HCT116 (cell line): ENCODE results near the gene EP400. TPM values are rescaled to one million over a fixed set of nuclear protein-coding genes. Genes with fewer than 3 reads are reported as not detected.

ENCODE experiments used
- ATAC-seq: fragments of 200-7000 bp; cut with Tn5 transposase; 2 replicates; pipeline ENCODE4 v1.9.1; 2020; ENCODE audit warnings: mild to moderate bottlenecking, moderate library complexity
- BruUV-seq: library from RNA; stranded (reverse); fragments of 400-500 nt; replicated peaks from 2 replicates; lab custom pipeline; 2021; lab: Mats Ljungman, UMichigan
- CTCF ChIA-PET: fragments of 300-600 bp; sonication (Branson Sonifier 250); formaldehyde crosslinking; loops from one replicate; lab custom pipeline; 2021; ENCODE audit warnings: antibody characterized with exemption; lab: Charles Lee
- POLR2A ChIA-PET: fragments of 300-600, 350-600 bp; sonication (Branson Sonifier 250); formaldehyde crosslinking; loops from one replicate; lab custom pipeline; 2021; ENCODE audit warnings: antibody characterized with exemption; lab: Charles Lee
- RAD21 ChIA-PET, 2 experiments: fragments of 300-600 bp; sonication (Branson Sonifier 250); formaldehyde crosslinking; loops; one replicate each; lab custom pipeline; 2023; ENCODE audit warnings: low total read pairs in 2 of 2; ENCODE audit not compliant: uncharacterized antibody in 2 of 2, unreplicated experiment in 2 of 2, low non-redundant PET in 1 of 2; lab: Charles Lee
- DNase-seq: peaks from one replicate; pipeline ENCODE4 v3.0.0-alpha.2; 2010; ENCODE audit warnings: low read depth, low spot score
- H2AFZ ChIP-seq: fragments of 200-600 bp; shearing (Covaris generic), sonication (generic); 2 replicates; pipeline ENCODE4 v1.6.1; 2017; ENCODE audit warnings: low read depth, mixed run types, mixed read lengths, antibody characterized with exemption, low read length; ENCODE audit not compliant: poor library complexity, severe bottlenecking
- H3K27ac ChIP-seq: 2 replicates; pipeline ENCODE4 v1.5.1; 2012; ENCODE audit warnings: low read depth, low read length
- H3K27me3 ChIP-seq: fragments of 200-600 bp; sonication (generic); 2 replicates; pipeline ENCODE4 v1.6.1; 2016; ENCODE audit warnings: mixed run types, low read length, mixed read lengths; ENCODE audit not compliant: insufficient read depth
- H3K36me3 ChIP-seq, 2 experiments: fragments of 200-500 bp in 1 of 2; fragments of 200-600 bp in 1 of 2; sonication (Bioruptor generic) in 1 of 2; sonication (generic) in 1 of 2; 2 replicates each; pipeline versions ENCODE4 v1.5.1 to v1.6.1; 2014 to 2016; ENCODE audit warnings: low read length in 2 of 2, inconsistent platforms in 1 of 2, mixed read lengths in 1 of 2, mixed run types in 1 of 2; ENCODE audit not compliant: insufficient read depth in 2 of 2, control insufficient read depth in 1 of 2
- H3K4me1 ChIP-seq, 2 experiments: fragments of 200-600 bp in 1 of 2; sonication (generic) in 1 of 2; 2 replicates each; pipeline versions ENCODE4 v1.5.1 to v1.6.1; 2012 to 2017; ENCODE audit warnings: low read length in 2 of 2, inconsistent platforms in 1 of 2, mild to moderate bottlenecking in 1 of 2, mixed read lengths in 1 of 2, mixed run types in 1 of 2, moderate library complexity in 1 of 2; ENCODE audit not compliant: insufficient read depth in 2 of 2, control insufficient read depth in 1 of 2
- H3K4me2 ChIP-seq: fragments of 200-600 bp; sonication (generic); 2 replicates; pipeline ENCODE4 v1.6.1; 2017; ENCODE audit warnings: mixed run types, low read length, mixed read lengths
- H3K4me3 ChIP-seq, 2 experiments: fragments of 200-600 bp in 1 of 2; sonication (generic) in 1 of 2; replicated peaks in 1 of 2; 2 replicates each; pipeline ENCODE4 v1.5.1; 2011 to 2016; ENCODE audit warnings: low read length in 2 of 2, control low read depth in 1 of 2, low read depth in 1 of 2, mild to moderate bottlenecking in 1 of 2, mixed read lengths in 1 of 2, mixed run types in 1 of 2
- H3K79me2 ChIP-seq: fragments of 200-600 bp; sonication (generic); 2 replicates; pipeline ENCODE4 v1.6.1; 2017; ENCODE audit warnings: mild to moderate bottlenecking, mixed run types, low read length, moderate library complexity, mixed read lengths; ENCODE audit not compliant: insufficient read depth
- H3K9ac ChIP-seq: fragments of 200-600 bp; sonication (generic); 2 replicates; pipeline ENCODE4 v1.6.1; 2016; ENCODE audit warnings: low read length, mixed read lengths
- H3K9me2 ChIP-seq: fragments of 200-600 bp; sonication (generic), shearing (Covaris generic); 2 replicates; pipeline ENCODE4 v1.6.1; 2017; ENCODE audit warnings: mixed run types, mild to moderate bottlenecking, moderate library complexity; ENCODE audit not compliant: insufficient read depth
- H3K9me3 ChIP-seq, 2 experiments: fragments of 200-500 bp in 1 of 2; fragments of 200-600 bp in 1 of 2; sonication (Bioruptor generic) in 1 of 2; sonication (generic) in 1 of 2; 2 replicates each; pipeline ENCODE4 v1.6.1; 2014 to 2017; ENCODE audit warnings: low read length in 2 of 2, mixed read lengths in 2 of 2, inconsistent platforms in 1 of 2, low read depth in 1 of 2, mild to moderate bottlenecking in 1 of 2, mixed run types in 1 of 2, moderate library complexity in 1 of 2; ENCODE audit not compliant: control insufficient read depth in 1 of 2, insufficient read depth in 1 of 2
- H4K20me1 ChIP-seq: fragments of 200-600 bp; sonication (generic), shearing (Covaris generic); 2 replicates; pipeline ENCODE4 v1.6.1; 2017; ENCODE audit warnings: mixed run types, mild to moderate bottlenecking, moderate library complexity; ENCODE audit not compliant: insufficient read depth
- ATF3 ChIP-seq: IDR thresholded peaks from 2 replicates; pipeline ENCODE4 v1.6.1; 2012
- CEBPB ChIP-seq: IDR thresholded peaks from 2 replicates; pipeline ENCODE4 v1.6.1; 2012; ENCODE audit warnings: low read depth
- ELF1 ChIP-seq: IDR thresholded peaks from 2 replicates; pipeline ENCODE4 v1.6.1; 2012; ENCODE audit warnings: low read depth, borderline replicate concordance
- JUND ChIP-seq: IDR thresholded peaks from 2 replicates; pipeline ENCODE4 v1.6.1; 2012
- SIN3A ChIP-seq: IDR thresholded peaks from 2 replicates; pipeline ENCODE4 v1.6.1; 2012; ENCODE audit warnings: low read depth
- SP1 ChIP-seq: IDR thresholded peaks from 2 replicates; pipeline ENCODE4 v1.6.1; 2012; ENCODE audit warnings: low read depth
- ZBTB33 ChIP-seq: IDR thresholded peaks from 2 replicates; pipeline ENCODE4 v1.6.1; 2011; ENCODE audit warnings: mild to moderate bottlenecking, low read length, moderate library complexity; ENCODE audit not compliant: insufficient replicate concordance; ENCODE audit errors: extremely low read depth
- ZNF274 ChIP-seq: fragments of 200-500 bp; sonication (Bioruptor generic); IDR thresholded peaks from 2 replicates; pipeline ENCODE4 v1.6.1; 2014; ENCODE audit warnings: mild to moderate bottlenecking, low read depth, low read length, inconsistent platforms
- intact Hi-C: fragments of 100-400 bp; cut with micrococcal nuclease; formaldehyde crosslinking; loops from 2 replicates; pipeline ENCODE4 v1.10.0; 2022
- total RNA-seq: library from RNA; stranded (reverse); gene quantifications from one replicate; pipeline ENCODE4 v1.2.1, GENCODE V29; 2021; ENCODE audit not compliant: unreplicated experiment
- TF ChIP-seq, protein P1 (sequence below): IDR thresholded peaks from 2 replicates; pipeline ENCODE4 v1.6.1; 2012; ENCODE audit warnings: low read depth
- TF ChIP-seq, protein P2 (sequence below), 3 experiments: fragments of 200-600 bp in 1 of 3; sonication (generic) in 1 of 3; IDR thresholded peaks in 2 of 3; conservative IDR thresholded peaks in 1 of 3; 2 replicates each; pipeline ENCODE4 v1.5.1; 2012 to 2017; ENCODE audit warnings: low read depth in 2 of 3, low read length in 2 of 3, antibody characterized with exemption in 1 of 3, borderline replicate concordance in 1 of 3, control low read depth in 1 of 3, mild to moderate bottlenecking in 1 of 3, mixed read lengths in 1 of 3, mixed run types in 1 of 3, moderate library complexity in 1 of 3; ENCODE audit not compliant: insufficient read depth in 1 of 3

EP400 gene
- total RNA-seq, 1 experiment from 2014 or later = 54.5 TPM

DNA sequence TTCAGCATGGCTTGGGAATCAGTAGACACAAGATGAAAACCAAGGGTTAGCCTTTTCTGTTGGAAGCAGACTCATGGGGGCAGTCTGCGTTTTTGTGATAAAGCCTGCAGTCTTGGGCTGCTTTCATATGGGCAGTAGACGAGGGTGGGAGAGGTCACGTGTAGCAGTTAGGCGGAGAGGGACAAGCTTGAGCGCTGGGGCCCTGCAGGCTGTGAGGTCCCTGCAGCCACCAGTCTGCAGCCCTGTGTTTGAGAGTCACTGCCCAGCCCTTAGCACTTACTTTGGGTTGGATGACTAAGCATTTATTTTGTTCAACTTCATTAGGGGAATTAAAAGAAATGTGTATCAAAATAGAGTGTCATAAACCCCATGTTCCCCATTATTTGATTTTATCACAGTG lies 37.2 kb downstream of the EP400 start:
- Histone ChIP-seq H3K9me2 (no peaks in the 10 kb centered on the region), H2AFZ (no peak overlapping the region), H3K36me3 (peaks cover 32 to 33% of the 10 kb centered on the region in 2 experiments; a peak in 3 of 4 replicates), H3K9ac (no peak overlapping the region), H3K4me2 (no peak overlapping the region), H4K20me1 (no peaks in the 10 kb centered on the region), H3K79me2 (0 out of 2 replicates have a peak, but pooled peaks cover 6% of the 10 kb centered on the region), H3K4me3 (no peak overlapping the region), H3K9me3 (no peaks in the 10 kb centered on the region), H3K27ac (no peak overlapping the region), H3K4me1 (no peaks in the 10 kb centered on the region), H3K27me3 (no peaks in the 10 kb centered on the region)
- DNase-seq (no peak), ATAC-seq (no peak)
- TF ChIP-seq ATF3 (no peak), CEBPB (no peak), JUND (no peak), ZNF274 (no peak), ELF1 (no peak), SP1 (no peak), SIN3A (no peak), ZBTB33 (no peak)
- TF ChIP-seq, protein P1, sequence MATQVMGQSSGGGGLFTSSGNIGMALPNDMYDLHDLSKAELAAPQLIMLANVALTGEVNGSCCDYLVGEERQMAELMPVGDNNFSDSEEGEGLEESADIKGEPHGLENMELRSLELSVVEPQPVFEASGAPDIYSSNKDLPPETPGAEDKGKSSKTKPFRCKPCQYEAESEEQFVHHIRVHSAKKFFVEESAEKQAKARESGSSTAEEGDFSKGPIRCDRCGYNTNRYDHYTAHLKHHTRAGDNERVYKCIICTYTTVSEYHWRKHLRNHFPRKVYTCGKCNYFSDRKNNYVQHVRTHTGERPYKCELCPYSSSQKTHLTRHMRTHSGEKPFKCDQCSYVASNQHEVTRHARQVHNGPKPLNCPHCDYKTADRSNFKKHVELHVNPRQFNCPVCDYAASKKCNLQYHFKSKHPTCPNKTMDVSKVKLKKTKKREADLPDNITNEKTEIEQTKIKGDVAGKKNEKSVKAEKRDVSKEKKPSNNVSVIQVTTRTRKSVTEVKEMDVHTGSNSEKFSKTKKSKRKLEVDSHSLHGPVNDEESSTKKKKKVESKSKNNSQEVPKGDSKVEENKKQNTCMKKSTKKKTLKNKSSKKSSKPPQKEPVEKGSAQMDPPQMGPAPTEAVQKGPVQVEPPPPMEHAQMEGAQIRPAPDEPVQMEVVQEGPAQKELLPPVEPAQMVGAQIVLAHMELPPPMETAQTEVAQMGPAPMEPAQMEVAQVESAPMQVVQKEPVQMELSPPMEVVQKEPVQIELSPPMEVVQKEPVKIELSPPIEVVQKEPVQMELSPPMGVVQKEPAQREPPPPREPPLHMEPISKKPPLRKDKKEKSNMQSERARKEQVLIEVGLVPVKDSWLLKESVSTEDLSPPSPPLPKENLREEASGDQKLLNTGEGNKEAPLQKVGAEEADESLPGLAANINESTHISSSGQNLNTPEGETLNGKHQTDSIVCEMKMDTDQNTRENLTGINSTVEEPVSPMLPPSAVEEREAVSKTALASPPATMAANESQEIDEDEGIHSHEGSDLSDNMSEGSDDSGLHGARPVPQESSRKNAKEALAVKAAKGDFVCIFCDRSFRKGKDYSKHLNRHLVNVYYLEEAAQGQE = no peak
- TF ChIP-seq, protein P2, sequence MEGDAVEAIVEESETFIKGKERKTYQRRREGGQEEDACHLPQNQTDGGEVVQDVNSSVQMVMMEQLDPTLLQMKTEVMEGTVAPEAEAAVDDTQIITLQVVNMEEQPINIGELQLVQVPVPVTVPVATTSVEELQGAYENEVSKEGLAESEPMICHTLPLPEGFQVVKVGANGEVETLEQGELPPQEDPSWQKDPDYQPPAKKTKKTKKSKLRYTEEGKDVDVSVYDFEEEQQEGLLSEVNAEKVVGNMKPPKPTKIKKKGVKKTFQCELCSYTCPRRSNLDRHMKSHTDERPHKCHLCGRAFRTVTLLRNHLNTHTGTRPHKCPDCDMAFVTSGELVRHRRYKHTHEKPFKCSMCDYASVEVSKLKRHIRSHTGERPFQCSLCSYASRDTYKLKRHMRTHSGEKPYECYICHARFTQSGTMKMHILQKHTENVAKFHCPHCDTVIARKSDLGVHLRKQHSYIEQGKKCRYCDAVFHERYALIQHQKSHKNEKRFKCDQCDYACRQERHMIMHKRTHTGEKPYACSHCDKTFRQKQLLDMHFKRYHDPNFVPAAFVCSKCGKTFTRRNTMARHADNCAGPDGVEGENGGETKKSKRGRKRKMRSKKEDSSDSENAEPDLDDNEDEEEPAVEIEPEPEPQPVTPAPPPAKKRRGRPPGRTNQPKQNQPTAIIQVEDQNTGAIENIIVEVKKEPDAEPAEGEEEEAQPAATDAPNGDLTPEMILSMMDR (IDR thresholded peaks at IDR 0.05 in 2 of 3, conservative IDR thresholded peaks at IDR 0.05 in 1 of 3; ENCODE audit: borderline replicate concordance in 1 of 3, insufficient read depth in 1 of 3, low read depth in 2 of 3, low read length in 2 of 3) = no peak
- intact Hi-C loops = no loop called here
- CTCF ChIA-PET = no interaction called here
- POLR2A ChIA-PET = no interaction called here
- BruUV-seq = no TSS peak
- RAD21 ChIA-PET = no interaction called here
